HT-29 (cell line): ENCODE data around the gene EPS8L1. TPM values are rescaled to one million over a fixed set of nuclear protein-coding genes. Genes with fewer than 3 reads are reported as not detected.
"Not testable (repeated sequence)": the region's sequence is repeated elsewhere in the genome, so short reads cannot be mapped to it uniquely, and the experiment has no call there.

Source experiments
- DNase-seq: peaks from one replicate; pipeline ENCODE4 v3.0.0-alpha.2; 2015; ENCODE audit warnings: low spot score
- total RNA-seq: library from RNA; depleted of rRNA; stranded (reverse); fragments of >200 nt; shearing (Covaris generic); gene quantifications from 2 replicates; pipeline ENCODE4 v1.2.3, GENCODE V29; 2014

EPS8L1 gene
- total RNA-seq, 1 experiment from 2014 or later: 612 TPM

DNA sequence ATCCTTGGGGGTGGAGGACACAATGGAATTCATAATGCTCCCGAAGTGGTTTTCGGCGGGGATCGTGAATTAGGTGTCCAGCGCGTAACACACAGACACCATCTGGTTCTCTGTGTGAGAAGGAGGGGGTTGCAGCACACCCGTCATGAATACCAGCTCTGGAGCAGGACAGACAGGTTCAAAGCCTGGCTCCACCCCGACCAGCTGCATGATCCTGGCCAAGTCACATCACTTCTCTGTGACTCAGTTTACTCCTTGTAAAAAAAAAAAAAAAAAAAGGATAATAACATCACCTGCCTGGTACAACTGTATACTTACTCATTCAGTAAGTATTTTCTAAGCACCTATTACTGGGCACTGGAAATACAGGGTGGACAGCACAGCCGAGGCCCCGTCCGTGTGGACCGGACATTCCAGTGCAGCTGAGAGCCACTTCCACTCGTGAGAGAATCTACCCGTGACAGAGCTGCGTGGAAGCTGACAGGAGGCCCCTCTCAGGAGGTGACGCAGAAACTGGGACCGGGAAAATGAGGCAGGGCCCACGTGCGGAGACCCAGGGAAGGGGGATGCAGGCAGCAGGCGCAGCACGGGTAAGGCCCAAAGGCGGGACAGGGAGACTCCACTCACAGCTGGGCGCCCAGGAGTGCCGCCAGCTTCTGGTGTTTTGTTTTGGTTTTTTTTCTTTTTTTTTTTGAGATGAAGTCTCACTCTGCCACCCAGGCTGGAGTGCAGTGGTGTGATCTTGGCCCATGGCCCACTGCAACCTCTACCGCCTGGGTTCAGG is 24.7 kb upstream of the EPS8L1 start:
- DNase-seq: no peak

DNA sequence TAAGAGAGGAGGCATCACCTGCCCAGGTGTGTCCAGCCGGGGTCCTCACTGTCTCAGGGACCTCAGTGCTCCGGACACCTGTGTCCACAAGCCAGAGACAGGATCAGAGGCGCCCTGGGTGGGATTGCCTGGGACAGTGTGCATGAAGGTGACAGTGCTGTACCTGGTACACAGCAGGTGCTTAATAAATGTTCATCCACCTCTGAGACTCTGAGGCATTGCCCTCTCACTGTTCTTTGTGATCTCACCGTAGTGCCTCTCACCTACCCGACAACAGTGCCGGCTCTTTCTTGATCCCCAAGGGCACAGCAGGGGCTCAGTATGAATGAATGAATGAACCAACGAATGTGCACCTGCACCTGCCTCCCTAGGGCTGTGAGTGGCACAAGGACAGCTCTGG is 21.9 kb upstream of the EPS8L1 start:
- DNase-seq: no peak

GRCh38 chr19:55056827-55057226 is 18.8 kb upstream of the EPS8L1 start:
- DNase-seq: no peak

GRCh38 chr19:55058781-55059610 is 16.7 kb upstream of the EPS8L1 start:
- no peak for DNase-seq

- not testable (repeated sequence) for DNase-seq
Measured at GRCh38 chr19:55060287-55060686, 15.4 kb upstream of the EPS8L1 start.

DNA sequence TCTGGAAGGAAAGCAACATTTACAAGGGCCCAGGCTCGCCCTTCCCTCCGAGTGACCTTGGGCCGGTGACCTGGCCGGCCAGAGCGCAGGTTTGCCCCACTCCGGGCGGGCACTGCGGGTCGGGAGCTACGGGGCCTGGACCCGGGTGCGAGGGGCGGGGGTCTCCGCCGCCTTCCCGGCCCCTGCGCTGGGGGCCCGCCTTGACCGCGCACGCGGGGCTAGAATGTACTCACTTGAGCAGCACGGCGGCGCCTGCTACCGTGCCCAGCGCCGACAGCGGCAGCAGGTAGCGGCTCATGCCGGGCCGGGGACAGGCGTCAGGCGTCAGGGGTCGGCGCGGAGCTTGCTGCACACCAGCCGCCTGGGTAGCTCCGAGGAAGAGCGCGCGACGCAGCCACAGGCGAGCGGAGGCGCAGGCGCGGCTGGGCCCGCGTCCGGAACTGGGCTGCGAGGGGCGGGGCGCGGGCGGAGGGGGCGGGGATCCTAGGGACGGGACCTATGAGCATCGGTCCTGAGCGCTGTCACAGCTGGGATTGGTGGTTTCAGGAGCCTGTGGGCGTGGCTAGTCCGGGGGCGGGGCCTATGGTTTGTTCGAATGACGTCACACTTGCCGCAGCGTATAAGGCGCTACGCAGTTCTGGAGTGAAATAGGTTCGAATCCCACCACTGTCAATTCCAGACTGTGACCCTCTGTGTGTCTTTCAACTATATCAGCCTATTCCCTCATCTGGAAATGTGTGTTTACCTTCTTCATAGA is 12.8 kb upstream of the EPS8L1 start, which contains the start of gene RDH13:
Gene RDH13, minus strand, starts transcription at position 414 of the 757 bp plus-strand sequence. Its CDS starts 116 bp downstream, at position 298.
- peak; percentile 100 for DNase-seq

DNA sequence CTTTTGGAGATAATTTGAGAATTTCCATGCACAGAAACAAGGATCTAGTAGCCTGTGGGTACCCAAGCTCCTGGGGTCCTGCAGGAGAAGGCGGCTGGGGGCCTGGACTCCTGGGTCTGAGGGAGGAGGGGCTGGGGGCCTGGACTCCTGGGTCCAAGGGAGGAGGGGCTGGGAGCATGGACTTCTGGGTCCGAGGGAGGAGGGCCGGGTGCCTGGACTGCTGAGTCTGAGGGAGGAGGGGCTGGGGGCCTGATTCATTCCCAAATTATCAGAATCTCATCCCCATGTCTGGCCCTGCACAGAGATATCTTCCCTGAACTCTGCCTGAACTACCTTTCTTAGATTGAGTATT is 12.2 kb upstream of the EPS8L1 start:
- DNase-seq: no peak

DNA sequence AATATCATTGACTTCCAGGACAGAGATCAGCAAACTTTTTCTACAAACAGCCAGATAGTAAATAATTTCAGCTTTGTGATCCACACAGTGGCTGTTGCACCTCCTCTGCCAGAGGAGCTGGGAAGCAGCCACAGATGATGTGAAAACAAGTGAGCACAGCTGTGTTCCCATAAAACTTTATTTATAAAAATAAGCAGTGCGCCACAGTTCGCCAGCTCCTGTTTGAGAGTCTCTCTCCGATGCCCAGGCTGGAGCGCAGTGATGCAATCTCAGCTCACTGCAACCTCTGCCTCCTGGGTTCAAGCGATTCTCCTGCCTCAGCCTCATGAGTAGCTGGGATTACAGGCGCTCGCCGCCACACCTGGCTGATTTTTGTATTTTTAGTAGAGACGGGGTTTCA is 10.2 kb upstream of the EPS8L1 start:
- not testable (repeated sequence) for DNase-seq

GRCh38 chr19:55066107-55066709 is 9.5 kb upstream of the EPS8L1 start:
- peak; percentile 56 for DNase-seq

DNA sequence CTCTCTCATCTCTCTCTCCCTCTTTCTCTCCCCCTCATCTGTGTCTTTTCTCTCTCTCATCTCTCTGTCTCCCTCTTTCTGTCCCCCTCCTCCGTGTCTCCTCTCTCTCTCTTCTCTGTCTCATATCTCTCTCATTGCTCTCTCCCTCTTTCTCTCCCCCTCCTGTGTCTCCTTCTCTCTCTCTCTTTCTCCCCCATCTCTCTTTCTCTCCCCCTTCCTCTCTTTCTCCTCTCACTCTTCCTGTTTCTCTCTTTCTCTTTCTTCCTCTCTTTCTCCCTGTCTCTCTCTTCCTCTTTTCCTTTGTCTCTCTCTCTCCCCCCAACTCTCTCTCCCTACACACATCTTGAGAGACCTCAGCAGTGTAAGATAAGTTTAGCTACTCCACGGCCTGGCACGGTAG is 7.8 kb upstream of the EPS8L1 start:
- DNase-seq: no peak

DNA sequence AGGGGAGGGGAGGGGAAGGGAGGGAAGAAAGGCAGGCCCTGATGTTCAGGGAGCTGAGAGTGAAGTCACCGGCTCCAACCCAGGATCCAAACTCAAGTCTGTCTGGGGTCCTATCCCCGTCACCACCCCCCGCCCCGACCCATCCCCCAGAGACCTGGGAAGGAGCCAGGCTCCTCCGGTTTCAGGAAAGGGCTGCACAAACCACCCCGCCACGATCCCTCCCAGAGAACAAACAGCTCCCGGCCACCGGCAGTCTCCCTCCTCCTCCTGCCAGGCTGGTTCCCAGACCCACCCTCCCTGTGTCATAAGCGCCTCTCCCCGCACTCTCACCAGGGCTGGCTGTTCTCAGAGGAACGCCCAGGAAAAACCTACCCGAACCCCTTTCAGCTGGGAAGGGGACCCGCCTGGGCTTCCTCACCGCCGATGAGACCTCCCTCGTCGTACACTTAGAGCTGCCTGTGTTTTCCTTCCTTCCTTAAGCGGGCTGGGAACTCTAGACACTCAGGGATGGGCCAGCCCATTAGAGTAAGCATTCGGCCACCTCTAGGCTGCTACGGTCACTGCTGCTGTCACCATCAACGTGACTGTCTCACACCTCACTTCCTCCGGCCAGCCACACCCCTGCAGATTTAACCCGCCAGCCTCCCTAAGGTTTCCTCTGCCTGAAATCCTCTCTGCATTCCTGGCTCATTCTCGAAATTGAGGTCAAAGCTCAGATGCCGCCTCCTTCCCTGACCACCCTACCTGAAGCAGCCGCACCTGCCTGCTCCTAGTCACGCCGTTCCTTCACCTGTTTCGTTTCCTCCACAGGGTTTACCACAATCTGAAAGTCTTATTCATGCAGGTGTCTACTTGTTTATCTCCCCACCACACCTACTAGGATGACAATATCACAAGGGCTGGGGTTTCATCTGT is 6.5 kb upstream of the EPS8L1 start:
- peak; percentile 96 for DNase-seq

- no peak for DNase-seq
Measured at GRCh38 chr19:55069865-55070197, 5.8 kb upstream of the EPS8L1 start.

- no peak for DNase-seq
Measured at GRCh38 chr19:55070466-55071128, 5.1 kb upstream of the EPS8L1 start.

GRCh38 chr19:55071129-55071502 is 4.6 kb upstream of the EPS8L1 start:
- peak; percentile 100 for DNase-seq

GRCh38 chr19:55071913-55072312 is 3.8 kb upstream of the EPS8L1 start:
- DNase-seq: no peak

- DNase-seq: peak; percentile 61
Measured at GRCh38 chr19:55076321-55076720, 652 bp downstream of the EPS8L1 start.

GRCh38 chr19:55077106-55077505 is 1.4 kb downstream of the EPS8L1 start:
- DNase-seq: no peak

GRCh38 chr19:55078996-55079395 is 3.3 kb downstream of the EPS8L1 start:
- DNase-seq: no peak

- no peak for DNase-seq
Measured at GRCh38 chr19:55079400-55080038, 3.9 kb downstream of the EPS8L1 start.
